ENCODE measurements around the gene NTM.

DNA sequence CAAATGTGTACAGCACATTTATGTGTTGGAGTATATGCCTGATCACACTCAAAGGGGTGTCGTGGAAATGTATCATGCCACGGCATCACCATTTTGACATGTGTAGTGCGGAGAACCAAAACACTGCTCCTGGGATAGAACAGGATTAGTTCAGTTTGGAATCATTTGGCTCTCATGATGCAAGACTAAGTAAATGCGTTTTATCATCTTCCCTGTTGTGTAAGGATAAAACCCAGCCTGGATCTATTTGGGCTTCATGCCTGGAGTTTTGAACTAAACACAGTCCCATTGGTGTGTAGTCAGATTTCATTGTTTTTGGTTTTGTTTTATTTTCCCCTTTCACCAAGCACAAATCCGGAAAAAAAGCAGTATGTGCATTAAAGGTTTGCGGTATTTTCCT lies 574.3 kb downstream of the NTM start:
- TF ChIP-seq, protein P1, sequence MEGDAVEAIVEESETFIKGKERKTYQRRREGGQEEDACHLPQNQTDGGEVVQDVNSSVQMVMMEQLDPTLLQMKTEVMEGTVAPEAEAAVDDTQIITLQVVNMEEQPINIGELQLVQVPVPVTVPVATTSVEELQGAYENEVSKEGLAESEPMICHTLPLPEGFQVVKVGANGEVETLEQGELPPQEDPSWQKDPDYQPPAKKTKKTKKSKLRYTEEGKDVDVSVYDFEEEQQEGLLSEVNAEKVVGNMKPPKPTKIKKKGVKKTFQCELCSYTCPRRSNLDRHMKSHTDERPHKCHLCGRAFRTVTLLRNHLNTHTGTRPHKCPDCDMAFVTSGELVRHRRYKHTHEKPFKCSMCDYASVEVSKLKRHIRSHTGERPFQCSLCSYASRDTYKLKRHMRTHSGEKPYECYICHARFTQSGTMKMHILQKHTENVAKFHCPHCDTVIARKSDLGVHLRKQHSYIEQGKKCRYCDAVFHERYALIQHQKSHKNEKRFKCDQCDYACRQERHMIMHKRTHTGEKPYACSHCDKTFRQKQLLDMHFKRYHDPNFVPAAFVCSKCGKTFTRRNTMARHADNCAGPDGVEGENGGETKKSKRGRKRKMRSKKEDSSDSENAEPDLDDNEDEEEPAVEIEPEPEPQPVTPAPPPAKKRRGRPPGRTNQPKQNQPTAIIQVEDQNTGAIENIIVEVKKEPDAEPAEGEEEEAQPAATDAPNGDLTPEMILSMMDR (IDR thresholded peaks at IDR 0.05) = no peak
- no peak for TF ChIP-seq POLR2A (IDR thresholded peaks at IDR 0.05)

All from adrenal gland (tissue), 5 donors.